ENCODE results near the gene C9orf72. TPM values are rescaled to one million over a fixed set of nuclear protein-coding genes. Genes with fewer than 3 reads are reported as not detected.

The C9orf72 gene
- total and polyA plus RNA-seq, 2 of the 13 experiments (the other 11 are each of a cell fraction or from before 2014, with no cell fraction given) = 3.1 to 5.9 TPM

GRCh38 chr9:27566118-27566517 lies 7.2 kb downstream of the C9orf72 start:
- BruUV-seq (replicated peaks) = no TSS peak
- Histone ChIP-seq H3K79me2 (ENCODE audit: insufficient read depth, low read length) (no peaks in the 10 kb centered on the region), H4K20me1 (ENCODE audit: insufficient read depth, low read length) (no peaks in the 10 kb centered on the region), H2AFZ (ENCODE audit: low read length) (no peak overlapping the region), H3K9me3 (ENCODE audit: low read length) (no peaks in the 10 kb centered on the region), H3K27me3 (ENCODE audit: control insufficient read depth in 1 of 2, insufficient read depth in 2 of 2, low read length in 2 of 2) (no peaks in the 10 kb centered on the region), H3K4me1 (ENCODE audit: insufficient read depth, low read length) (peaks cover 51% of the 10 kb centered on the region), H3K4me2 (ENCODE audit: low read depth, low read length) (peak overlapping the region; percentile 13; the same call in 1 of the 2 replicates), H3K4me3 (replicated peaks in 1 of 3; ENCODE audit: insufficient read depth in 1 of 3, low read depth in 2 of 3, low read length in 3 of 3) (no peak overlapping the region), H3K27ac (ENCODE audit: extremely low read length, insufficient read depth, low read length) (peak overlapping the region; percentile 54), H3K36me3 (replicated peaks in 1 of 2; ENCODE audit: control insufficient read depth in 1 of 2, insufficient read depth in 2 of 2, low read length in 2 of 2) (0 out of 5 replicates have a peak, but pooled peaks cover 0 to 4% of the 10 kb centered on the region in 2 experiments), H3K9ac (ENCODE audit: insufficient read depth, low read depth, low read length) (no peak overlapping the region)
- in situ Hi-C loops (cut with HindIII; ENCODE audit: extremely low pct_ligation_motif_present, low pct_unique_long_range_greater_than_20kb) = no loop called here
- ChIA-PET POLR2A (no interaction called here), CTCF (ENCODE audit: low intra/inter-chr PET ratio, low total read pairs) (no interaction called here)
- intact Hi-C loops (cut with micrococcal nuclease; ENCODE audit: unreplicated experiment) = no loop called here
- WGBS (ENCODE audit: low lambda C conversion rate) = 14% methylated on average over 1 of the region's 1 CpG
- FAIRE-seq = no peak
- peak; percentile 81 for DNase-seq (ENCODE audit: low spot score)
- peak; percentile 88 for ATAC-seq
- TF ChIP-seq PHB2 (IDR thresholded peaks at IDR 0.05; ENCODE audit: partially characterized antibody) (no peak), SOX13 (IDR thresholded peaks at IDR 0.05) (no peak), SOX13 (CRISPR knock-in tag; conservative IDR thresholded peaks at IDR 0.05 in 1 of 2, IDR thresholded peaks at IDR 0.05 in 1 of 2) (peak in 1 of 2 experiments; percentile 88; a peak in 2 of 4 replicates), ZNF605 (CRISPR knock-in tag; IDR thresholded peaks at IDR 0.05) (no peak), HMG20A (CRISPR knock-in tag; IDR thresholded peaks at IDR 0.05; ENCODE audit: borderline replicate concordance) (peak; percentile 77), LRRFIP1 (CRISPR knock-in tag; conservative IDR thresholded peaks at IDR 0.05) (no peak), ASH2L (IDR thresholded peaks at IDR 0.05; ENCODE audit: insufficient read length, low read depth, low read length) (peak; percentile 36), NFIC (IDR thresholded peaks at IDR 0.05; ENCODE audit: low read length) (peak; percentile 61; the same call in 1 of the 2 replicates), ZNF33A (CRISPR knock-in tag; IDR thresholded peaks at IDR 0.05; ENCODE audit: borderline replicate concordance) (no peak), NCOA5 (CRISPR knock-in tag; IDR thresholded peaks at IDR 0.05) (no peak), TRIM24 (CRISPR knock-in tag; IDR thresholded peaks at IDR 0.05) (0 out of 2 replicates have a peak, but pooled peaks have one; percentile 43), FOXA3 (CRISPR knock-in tag; IDR thresholded peaks at IDR 0.05) (peak; percentile 73), DMAP1 (CRISPR knock-in tag; IDR thresholded peaks at IDR 0.05) (no peak), CEBPG (CRISPR knock-in tag; IDR thresholded peaks at IDR 0.05) (peak; percentile 93), ISL2 (CRISPR knock-in tag; IDR thresholded peaks at IDR 0.05) (peak; percentile 25; the same call in 1 of the 2 replicates), SOX5 (CRISPR knock-in tag; IDR thresholded peaks at IDR 0.05; ENCODE audit: borderline replicate concordance) (peak; percentile 90), ZGPAT (CRISPR knock-in tag; IDR thresholded peaks at IDR 0.05) (peak; percentile 47; the same call in 1 of the 2 replicates), GLI4 (CRISPR knock-in tag; IDR thresholded peaks at IDR 0.05; ENCODE audit: borderline replicate concordance) (no peak), ZBTB14 (CRISPR knock-in tag; IDR thresholded peaks at IDR 0.05) (no peak), NFKB2 (CRISPR knock-in tag; IDR thresholded peaks at IDR 0.05; ENCODE audit: borderline replicate concordance) (no peak), HNF4G (IDR thresholded peaks at IDR 0.05; ENCODE audit: borderline replicate concordance, low read depth, low read length) (peak; percentile 73), HNF4G (CRISPR knock-in tag; IDR thresholded peaks at IDR 0.05; ENCODE audit: borderline replicate concordance, low read depth) (no peak)

All from HepG2 (cell line).